ENCODE measurements around the gene SMAD4. TPM values are rescaled to one million over a fixed set of nuclear protein-coding genes. Genes with fewer than 3 reads are reported as not detected.

The SMAD4 gene
- total RNA-seq, 3 donors from 2014 or later: 96.2 to 155 (median 102) TPM

Other genes with a start within 250 kb of the SMAD4 start
- 1 to 10 TPM in 1 of 3 donors, under 1 TPM in 2; 0.59 to 3.0 (median 0.66) TPM for gene MRO, start 210.2 kb upstream of the SMAD4 start, total RNA-seq
- 10 to 100 TPM; 33.4 to 37.8 (median 37.3) TPM for gene ME2, start 151.1 kb upstream of the SMAD4 start, total RNA-seq
- 1 to 10 TPM; 4.8 to 6.9 (median 5.8) TPM for gene ELAC1, start 62.2 kb upstream of the SMAD4 start, total RNA-seq
- gene MEX3C, start 167.5 kb downstream of the SMAD4 start, total RNA-seq: 10 to 100 TPM; 22.4 to 42.0 (median 29.2) TPM